Suprapubic skin (tissue), 4 donors: ENCODE measurements around the gene POLR3G.

ENCODE experiments used
- CTCF ChIP-seq, 2 donors: fragments of 200-600 bp in 1 of 2; fragments of 450-650 bp in 1 of 2; sonication (generic) in 1 of 2; IDR thresholded peaks; one replicate each; pipeline ENCODE4 v1.5.1; 2016 to 2019; ENCODE audit warnings: antibody characterized with exemption in 2 of 2, mild to moderate bottlenecking in 1 of 2, moderate library complexity in 1 of 2
- EP300 ChIP-seq: sonication (generic); formaldehyde crosslinking; IDR thresholded peaks from one replicate; pipeline ENCODE4 v1.6.1; 2017; ENCODE audit warnings: antibody characterized with exemption
- POLR2A ChIP-seq, 2 donors: fragments of 450-650 bp; IDR thresholded peaks; one replicate each; pipeline ENCODE4 v1.6.1; 2017; ENCODE audit warnings: antibody characterized with exemption in 2 of 2, mild to moderate bottlenecking in 2 of 2, moderate library complexity in 2 of 2
- POLR2AphosphoS5 ChIP-seq, 3 donors: sonication (generic); formaldehyde crosslinking; IDR thresholded peaks; one replicate each; pipeline ENCODE4 v1.6.1; 2017; ENCODE audit warnings: antibody characterized with exemption in 3 of 3

GRCh38 chr5:90477073-90477472, 2.4 kb downstream of the POLR3G start:
- no peak for TF ChIP-seq POLR2AphosphoS5 (IDR thresholded peaks at IDR 0.05)
- no peak for TF ChIP-seq POLR2A (IDR thresholded peaks at IDR 0.05)
- no peak for TF ChIP-seq CTCF (IDR thresholded peaks at IDR 0.05)
- TF ChIP-seq EP300 = no peak
